Endothelial cell of coronary artery (primary cell): Measurements from ENCODE around the gene CDH19. TPM values are rescaled to one million over a fixed set of nuclear protein-coding genes. Genes with fewer than 3 reads are reported as not detected.

Experiments used
- total RNA-seq: library from RNA; depleted of rRNA; stranded (reverse); fragments of >200 nt; gene quantifications from 2 replicates; pipeline ENCODE4 v1.2.3, GENCODE V29; 2014

The CDH19 gene
- 0.09 TPM in 1 of 2 replicates, not detected in the other for total RNA-seq

GRCh38 chr18:66603941-66604627, at the start of gene CDH19:
TSS of gene CDH19 (minus strand) at chr18:66604090. CDS start at chr18:66572204, 31,886 bp downstream.

